ENCODE results near the gene KLHL40. TPM values are rescaled to one million over a fixed set of nuclear protein-coding genes. Genes with fewer than 3 reads are reported as not detected.

The KLHL40 gene
- total and polyA plus RNA-seq, 3 experiments from 2014 or later, result not detected

DNA sequence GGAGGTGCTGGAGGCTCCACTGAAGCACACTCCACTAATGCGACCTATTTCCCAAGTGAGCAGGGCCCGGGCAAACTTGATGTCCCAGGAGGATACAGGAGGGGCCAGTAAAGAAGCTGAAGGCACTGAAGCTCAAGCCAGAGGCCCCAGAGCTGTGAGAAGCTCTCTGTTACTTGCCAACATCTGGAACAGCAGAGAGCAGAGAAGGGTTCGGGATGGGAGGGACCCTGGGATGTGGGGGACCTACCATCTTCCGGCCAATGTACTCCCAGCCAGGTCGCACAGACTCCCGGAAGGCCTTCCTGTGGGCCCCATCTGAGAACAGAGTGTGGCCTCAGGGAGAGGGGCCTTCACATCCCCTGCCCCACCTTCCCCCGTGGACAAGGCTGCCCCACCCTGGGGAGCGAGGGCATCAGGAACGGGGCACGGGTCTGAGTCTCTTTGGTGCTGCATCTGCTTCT lies 14.2 kb downstream of the KLHL40 start:
- no peak overlapping the region for H3K27ac Mint-ChIP-seq
- CTCF ChIA-PET, result no interaction called here
- Histone ChIP-seq H3K27me3 (ENCODE audit: insufficient read depth, low read length, poor library complexity, severe bottlenecking) (no peaks in the 10 kb centered on the region), H3K9me3 (ENCODE audit: low read length) (no peaks in the 10 kb centered on the region), H3K4me1 (ENCODE audit: insufficient read depth, low read length) (no peaks in the 10 kb centered on the region), H3K4me3 (ENCODE audit: low read length) (no peak overlapping the region), H3K27ac (ENCODE audit: low read depth, low read length) (no peak overlapping the region), H3K36me3 (ENCODE audit: insufficient read depth, low read length) (no peaks in the 10 kb centered on the region)
- H3K27me3 Mint-ChIP-seq, result peaks cover 8 to 12% of the 10 kb centered on the region in 2 donors
- POLR2A ChIA-PET, result no interaction called here
- peaks cover 7 to 10% (median 7%) of the 10 kb centered on the region in 3 donors for H3K4me1 Mint-ChIP-seq
- no peaks in the 10 kb centered on the region for H3K9me3 Mint-ChIP-seq
- no peak overlapping the region for H3K4me3 Mint-ChIP-seq
- no peaks in the 10 kb centered on the region for H3K36me3 Mint-ChIP-seq
- no peak for DNase-seq

DNA sequence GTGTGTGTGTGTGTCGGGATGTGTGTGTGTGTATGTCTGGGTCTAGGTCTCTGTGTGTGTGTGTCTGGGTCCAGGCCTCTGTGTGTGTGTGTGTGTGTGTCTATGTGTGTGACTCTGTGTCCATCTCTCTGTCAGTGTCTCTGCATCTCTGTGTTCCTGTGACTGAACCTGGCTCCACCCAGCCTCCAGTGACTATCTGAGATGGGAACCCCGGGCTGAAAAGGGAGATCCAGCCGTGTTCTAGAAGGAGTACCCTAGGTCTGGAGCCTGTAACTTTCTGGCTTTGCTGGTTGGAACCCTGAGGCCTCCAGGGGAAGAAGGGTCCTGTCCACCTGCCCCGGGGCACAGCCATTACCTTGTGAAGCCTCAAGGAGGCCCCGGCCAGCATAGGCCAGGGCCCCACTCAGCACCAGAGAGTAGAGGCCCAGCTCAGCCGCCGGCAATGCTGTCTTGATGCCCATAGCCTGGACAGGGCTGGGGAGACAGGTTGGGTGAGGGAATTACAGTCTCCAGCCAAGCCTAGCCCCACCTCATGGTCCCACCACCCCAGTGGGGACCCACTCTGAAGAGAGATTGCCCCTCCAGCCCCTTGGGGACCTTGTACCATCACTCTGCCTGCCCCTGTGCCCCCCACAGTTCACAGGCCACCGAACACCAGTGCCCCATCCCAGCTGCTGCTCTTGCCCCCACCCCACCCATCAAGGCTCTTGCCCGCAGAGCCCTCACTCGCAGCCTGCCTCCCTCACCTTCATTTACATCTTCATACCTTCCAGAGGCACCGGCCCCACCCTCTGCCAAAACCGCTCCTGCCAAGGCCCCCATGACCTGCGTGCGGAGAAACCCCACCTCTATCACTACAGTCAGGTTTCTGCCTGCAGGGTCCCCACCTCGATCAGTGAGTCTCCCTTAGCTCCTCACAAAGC lies 15.3 kb downstream of the KLHL40 start:
- H3K4me3 ChIP-seq (ENCODE audit: low read length), result no peak overlapping the region
- no peaks in the 10 kb centered on the region for H3K9me3 ChIP-seq (ENCODE audit: low read length)
- CTCF ChIA-PET, result no interaction called here
- Mint-ChIP-seq H3K27me3 (peaks cover 12 to 14% of the 10 kb centered on the region in 2 donors), H3K4me3 (no peak overlapping the region), H3K9me3 (no peaks in the 10 kb centered on the region), H3K4me1 (peaks cover 7 to 10% (median 7%) of the 10 kb centered on the region in 3 donors), H3K36me3 (no peaks in the 10 kb centered on the region), H3K27ac (peak overlapping the region in 1 of 8 donors; percentile 41)
- no peak overlapping the region for H3K27ac ChIP-seq (ENCODE audit: low read depth, low read length)
- no peak for DNase-seq
- no peaks in the 10 kb centered on the region for H3K36me3 ChIP-seq (ENCODE audit: insufficient read depth, low read length)
- H3K27me3 ChIP-seq (ENCODE audit: insufficient read depth, low read length, poor library complexity, severe bottlenecking), result no peaks in the 10 kb centered on the region
- H3K4me1 ChIP-seq (ENCODE audit: insufficient read depth, low read length), result no peaks in the 10 kb centered on the region
- POLR2A ChIA-PET, result no interaction called here

DNA sequence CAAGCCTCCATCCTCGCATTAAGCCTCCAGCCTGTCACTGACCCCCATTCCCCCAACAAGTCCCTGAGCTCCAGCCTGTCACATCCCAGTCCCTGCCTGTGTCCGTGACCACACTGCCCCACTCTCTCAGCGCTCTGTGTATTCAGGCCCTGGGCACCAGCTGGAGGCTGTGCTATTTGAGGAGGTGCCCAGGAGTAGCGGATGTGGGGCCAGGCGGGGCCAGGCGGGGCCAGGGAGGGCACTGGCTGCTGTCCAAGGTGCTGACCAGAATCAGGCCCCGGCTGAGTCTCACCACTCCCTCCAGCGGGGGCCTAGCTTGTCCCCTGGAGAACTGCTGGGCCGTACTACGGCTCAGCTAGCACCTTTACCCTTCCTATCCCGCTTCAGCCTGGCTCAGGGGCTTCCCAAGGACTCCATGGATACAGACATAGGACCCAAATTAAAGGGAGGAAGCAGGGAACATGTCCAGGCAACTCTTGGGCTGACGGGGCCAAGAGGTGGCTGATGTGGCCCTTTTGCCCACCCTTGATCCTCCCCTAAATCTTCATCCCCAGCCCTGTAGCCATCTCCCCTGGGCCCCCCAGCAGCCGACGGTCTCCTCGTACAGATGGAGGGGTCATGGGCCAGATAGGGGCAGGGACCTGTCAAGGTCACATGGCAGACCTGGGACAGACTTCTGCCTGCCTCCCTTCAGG lies 16.2 kb downstream of the KLHL40 start:
- POLR2A ChIA-PET, result no interaction called here
- peak; percentile 39 to 67 (median 52) for DNase-seq
- Histone ChIP-seq H3K36me3 (ENCODE audit: insufficient read depth, low read length) (no peaks in the 10 kb centered on the region), H3K27ac (ENCODE audit: low read depth, low read length) (no peak overlapping the region), H3K27me3 (ENCODE audit: insufficient read depth, low read length, poor library complexity, severe bottlenecking) (no peaks in the 10 kb centered on the region), H3K9me3 (ENCODE audit: low read length) (no peaks in the 10 kb centered on the region), H3K4me1 (ENCODE audit: insufficient read depth, low read length) (no peaks in the 10 kb centered on the region), H3K4me3 (ENCODE audit: low read length) (no peak overlapping the region)
- Mint-ChIP-seq H3K36me3 (no peaks in the 10 kb centered on the region), H3K9me3 (no peaks in the 10 kb centered on the region), H3K4me3 (no peak overlapping the region), H3K27me3 (peaks cover 12 to 14% of the 10 kb centered on the region in 2 donors), H3K27ac (no peak overlapping the region), H3K4me1 (peaks cover 7 to 10% (median 7%) of the 10 kb centered on the region in 3 donors)
- CTCF ChIA-PET, result no interaction called here

DNA sequence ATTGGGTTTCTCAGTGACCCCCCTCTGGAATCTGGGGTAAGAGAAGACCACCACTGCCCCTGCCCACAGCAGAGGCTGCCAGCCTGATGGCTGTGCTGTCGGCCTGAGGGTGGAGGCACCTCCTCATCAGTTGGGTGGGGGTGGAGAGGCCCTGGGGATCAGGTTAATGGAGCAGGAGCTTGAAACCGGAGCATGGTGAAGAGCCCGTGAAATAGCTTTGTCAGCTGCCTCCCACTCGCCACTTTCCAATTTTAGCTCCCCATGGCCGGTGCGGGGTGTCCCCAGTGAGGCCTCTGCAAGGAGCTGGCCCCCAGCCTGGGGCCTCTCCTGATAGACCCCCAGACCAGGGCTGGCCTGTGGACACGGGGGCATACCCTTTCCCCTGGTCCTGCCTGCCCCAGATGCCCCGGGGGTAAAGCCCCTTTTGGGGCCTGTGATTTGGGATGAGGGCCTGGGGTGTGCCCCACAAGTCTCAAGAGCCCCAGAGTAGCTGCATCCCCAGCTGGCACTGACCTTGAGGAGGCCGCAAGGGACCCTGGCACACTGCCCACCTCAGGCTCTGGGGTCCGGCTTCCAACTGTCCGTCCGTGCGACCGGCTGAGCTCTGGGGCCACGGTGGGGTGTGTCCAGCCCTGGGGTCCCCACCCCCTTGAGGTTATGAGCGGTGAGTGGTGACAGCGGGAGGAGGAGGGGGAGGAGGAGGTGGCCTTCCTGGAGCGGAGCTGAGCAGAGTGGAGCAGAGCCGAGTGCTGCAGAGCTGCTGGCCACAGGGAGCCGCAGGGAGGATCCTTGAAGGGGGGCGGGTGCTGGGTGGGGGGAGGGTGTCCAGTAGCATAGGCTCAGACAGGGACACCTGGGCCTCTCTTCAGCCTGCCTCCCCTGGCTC lies 17.0 kb downstream of the KLHL40 start, which contains the start of gene HHATL:
TSS of gene HHATL (minus strand) at position 733 of the 886 bp plus-strand sequence. CDS start 1,972 bp downstream, outside the sequence.
- ChIA-PET POLR2A (no interaction called here), CTCF (no interaction called here)
- Mint-ChIP-seq H3K27me3 (peaks cover 12 to 14% of the 10 kb centered on the region in 2 donors), H3K4me1 (peaks cover 7 to 10% (median 7%) of the 10 kb centered on the region in 3 donors), H3K27ac (no peak within 1 kb of the TSS), H3K4me3 (no peak within 1 kb of the TSS), H3K9me3 (no peaks in the 10 kb centered on the region), H3K36me3 (no peaks in the 10 kb centered on the region)
- H3K9me3 ChIP-seq (ENCODE audit: low read length), result no peaks in the 10 kb centered on the region
- no peaks in the 10 kb centered on the region for H3K4me1 ChIP-seq (ENCODE audit: insufficient read depth, low read length)
- H3K36me3 ChIP-seq (ENCODE audit: insufficient read depth, low read length), result no peaks in the 10 kb centered on the region
- no peak for DNase-seq
- no peaks in the 10 kb centered on the region for H3K27me3 ChIP-seq (ENCODE audit: insufficient read depth, low read length, poor library complexity, severe bottlenecking)
- H3K27ac ChIP-seq (ENCODE audit: low read depth, low read length), result no peak within 1 kb of the TSS
- H3K4me3 ChIP-seq (ENCODE audit: low read length), result no peak within 1 kb of the TSS

GRCh38 chr3:42702982-42703694 lies 17.8 kb downstream of the KLHL40 start:
- CTCF ChIA-PET, result no interaction called here
- Histone ChIP-seq H3K9me3 (ENCODE audit: low read length) (no peaks in the 10 kb centered on the region), H3K27me3 (ENCODE audit: insufficient read depth, low read length, poor library complexity, severe bottlenecking) (no peaks in the 10 kb centered on the region), H3K4me1 (ENCODE audit: insufficient read depth, low read length) (no peaks in the 10 kb centered on the region), H3K36me3 (ENCODE audit: insufficient read depth, low read length) (no peaks in the 10 kb centered on the region), H3K27ac (ENCODE audit: low read depth, low read length) (no peak overlapping the region), H3K4me3 (ENCODE audit: low read length) (no peak overlapping the region)
- Mint-ChIP-seq H3K27ac (no peak overlapping the region), H3K4me1 (peaks cover 7 to 10% (median 7%) of the 10 kb centered on the region in 3 donors), H3K4me3 (no peak overlapping the region), H3K9me3 (no peaks in the 10 kb centered on the region), H3K36me3 (no peaks in the 10 kb centered on the region), H3K27me3 (peaks cover 11 to 15% of the 10 kb centered on the region in 2 donors)
- no peak for DNase-seq
- POLR2A ChIA-PET, result no interaction called here

DNA sequence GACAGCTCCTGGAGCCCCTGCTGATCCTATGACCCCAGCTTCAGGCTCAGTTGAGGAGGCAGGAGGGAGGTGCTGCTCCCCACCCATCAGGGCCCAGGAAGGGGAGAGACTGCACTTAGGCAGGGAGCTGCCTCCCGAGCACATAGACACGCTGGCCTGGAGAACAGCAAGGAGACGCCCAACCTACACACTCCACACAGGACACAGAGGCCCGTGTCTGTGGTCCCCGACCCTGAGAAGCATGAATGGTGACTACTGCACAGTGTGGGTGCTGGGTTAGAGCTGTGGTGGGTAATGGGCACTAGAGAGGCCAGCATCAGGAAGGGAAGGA lies 18.3 kb downstream of the KLHL40 start:
- H3K9me3 Mint-ChIP-seq, result no peaks in the 10 kb centered on the region
- no peak overlapping the region for H3K4me3 ChIP-seq (ENCODE audit: low read length)
- H3K36me3 Mint-ChIP-seq, result no peaks in the 10 kb centered on the region
- H3K27ac ChIP-seq (ENCODE audit: low read depth, low read length), result no peak overlapping the region
- peaks cover 3 to 7% (median 4%) of the 10 kb centered on the region in 3 donors for H3K4me1 Mint-ChIP-seq
- no peaks in the 10 kb centered on the region for H3K36me3 ChIP-seq (ENCODE audit: insufficient read depth, low read length)
- H3K27ac Mint-ChIP-seq, result no peak overlapping the region
- POLR2A ChIA-PET, result no interaction called here
- no peaks in the 10 kb centered on the region for H3K27me3 ChIP-seq (ENCODE audit: insufficient read depth, low read length, poor library complexity, severe bottlenecking)
- DNase-seq, result no peak
- no peaks in the 10 kb centered on the region for H3K9me3 ChIP-seq (ENCODE audit: low read length)
- CTCF ChIA-PET, result no interaction called here
- H3K4me1 ChIP-seq (ENCODE audit: insufficient read depth, low read length), result no peaks in the 10 kb centered on the region
- H3K4me3 Mint-ChIP-seq, result no peak overlapping the region
- peaks cover 11 to 15% of the 10 kb centered on the region in 2 donors for H3K27me3 Mint-ChIP-seq

- no peaks in the 10 kb centered on the region for H3K9me3 Mint-ChIP-seq
- CTCF ChIA-PET, result interaction anchor here (0.8 kb wide), 1 partner anchor 40 kb away, joined by 3 read pairs; no protein-coding TSS in a partner anchor
- no peak for DNase-seq
Measured at GRCh38 chr3:42704136-42704841, 19.0 kb downstream of the KLHL40 start.

More at GRCh38 chr3:42704136-42704841, 19.0 kb downstream of the KLHL40 start:
- Mint-ChIP-seq H3K27me3 (peaks cover 14 to 15% of the 10 kb centered on the region in 2 donors), H3K27ac (no peak overlapping the region), H3K4me3 (no peak overlapping the region), H3K36me3 (no peaks in the 10 kb centered on the region), H3K4me1 (peaks cover 0 to 4% (median 0%) of the 10 kb centered on the region in 3 donors)
- no peaks in the 10 kb centered on the region for H3K9me3 ChIP-seq (ENCODE audit: low read length)
- H3K36me3 ChIP-seq (ENCODE audit: insufficient read depth, low read length), result no peaks in the 10 kb centered on the region
- POLR2A ChIA-PET, result no interaction called here
- H3K27me3 ChIP-seq (ENCODE audit: insufficient read depth, low read length, poor library complexity, severe bottlenecking), result no peaks in the 10 kb centered on the region
- no peaks in the 10 kb centered on the region for H3K4me1 ChIP-seq (ENCODE audit: insufficient read depth, low read length)
- no peak overlapping the region for H3K27ac ChIP-seq (ENCODE audit: low read depth, low read length)
- H3K4me3 ChIP-seq (ENCODE audit: low read length), result no peak overlapping the region

All from CD8-positive, alpha-beta memory T cell (primary cell).